SIG-M5 treated with dmso at 0.1 percent for 504 hours (cell line): ENCODE measurements around the gene EML5.
A peak's percentile ranks its signal among the peaks of the same experiment; 100 is the strongest.

ENCODE experiments used
- DNase-seq: peaks from one replicate; lab custom pipeline; 2025; ENCODE audit not compliant: unreplicated experiment; lab: John Stamatoyannopoulos, UW

EML5 gene

DNA sequence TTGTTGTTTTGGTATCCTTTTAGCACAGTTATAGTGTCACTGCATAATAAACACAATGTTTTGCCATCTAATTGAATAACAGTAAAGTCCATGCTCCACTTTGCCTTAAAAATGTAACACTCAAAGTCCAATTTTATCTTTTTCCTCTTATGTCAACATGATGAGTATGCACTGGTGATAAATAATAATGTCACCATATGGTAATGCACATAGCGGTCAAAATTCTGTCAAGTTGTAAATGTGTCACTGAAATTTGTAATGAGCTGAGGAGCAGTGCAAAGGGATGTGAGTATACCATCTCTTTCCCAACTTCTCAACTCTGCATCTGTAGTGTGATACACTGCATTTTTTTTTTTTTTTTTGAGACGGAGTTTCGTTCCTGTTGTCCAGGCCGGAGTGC lies 65.7 kb downstream of the EML5 start:
- DNase-seq: no peak

DNA sequence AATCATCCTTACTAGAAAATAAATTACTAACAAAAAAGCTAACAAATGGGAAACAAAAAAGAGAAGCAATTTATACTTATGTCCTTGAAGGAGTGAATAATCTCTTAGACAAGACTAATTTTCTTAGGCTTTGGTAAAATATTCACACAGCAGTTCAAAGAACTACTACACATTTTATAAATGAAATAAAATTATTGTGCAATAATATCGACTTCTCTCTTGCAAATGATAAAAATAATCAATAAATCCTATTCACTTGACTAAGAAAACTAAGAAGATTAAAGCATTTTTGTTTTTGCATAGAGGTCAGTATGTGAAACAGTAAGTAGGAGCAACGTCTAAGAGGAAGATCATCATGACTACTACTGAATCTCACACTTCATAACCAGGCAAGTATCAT lies 82.0 kb downstream of the EML5 start:
- no peak for DNase-seq

GRCh38 chr14:88707088-88707487 lies 85.7 kb downstream of the EML5 start:
- DNase-seq: no peak

DNA sequence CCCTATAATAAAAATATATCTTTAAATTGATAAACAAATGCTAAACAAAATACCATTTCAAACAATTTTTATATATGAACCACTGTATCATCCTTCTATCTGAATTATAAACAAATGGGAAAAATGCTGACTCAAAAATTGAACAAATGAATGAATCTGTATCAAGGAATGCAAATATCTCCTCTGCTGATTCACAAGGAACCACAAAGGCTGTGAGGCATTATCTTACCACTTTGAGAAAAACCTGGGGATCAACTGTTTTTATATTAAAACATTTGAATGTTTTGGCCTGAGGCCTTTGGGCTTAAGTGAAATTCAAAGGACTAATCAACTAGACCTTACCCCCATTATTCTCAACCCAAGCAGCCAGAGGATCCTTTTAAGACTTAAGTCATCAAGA lies 86.3 kb downstream of the EML5 start:
- no peak for DNase-seq

DNA sequence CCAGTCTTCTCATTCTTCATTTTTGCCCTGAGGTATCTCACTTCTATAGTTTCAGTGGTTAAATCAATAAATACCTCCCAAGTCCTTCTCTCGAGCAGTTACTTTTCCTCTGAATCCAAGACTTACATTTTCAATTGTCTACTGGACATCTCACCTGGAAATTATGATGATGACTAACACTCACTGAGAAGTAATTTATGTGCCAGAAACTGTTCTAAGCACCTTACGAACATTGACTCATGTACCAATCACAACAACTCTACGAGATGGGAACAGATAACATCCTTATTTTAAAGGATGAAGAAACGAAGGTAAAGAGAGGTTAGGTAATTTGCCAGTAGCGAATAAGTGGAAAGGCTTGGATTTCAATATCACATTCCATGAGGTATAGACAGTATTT lies 94.1 kb downstream of the EML5 start:
- DNase-seq: no peak

DNA sequence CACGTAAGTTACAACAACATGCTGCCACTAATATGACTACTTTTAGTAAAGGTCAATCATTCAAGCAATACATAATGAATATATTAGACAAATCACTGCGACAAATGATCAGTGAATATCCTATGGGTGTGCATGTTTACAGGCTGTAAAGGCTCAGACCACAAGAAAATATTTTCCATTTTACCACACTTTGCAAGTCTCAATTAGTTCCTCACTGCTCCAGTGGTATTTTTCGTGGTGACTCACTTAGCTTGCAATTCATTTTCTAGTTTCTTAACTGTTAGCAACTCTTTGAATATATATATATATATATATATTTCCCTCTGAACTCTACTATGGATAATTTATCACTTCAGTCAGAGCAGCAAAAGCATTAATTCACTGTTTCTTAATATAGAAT lies 96.9 kb downstream of the EML5 start:
- DNase-seq: no peak

DNA sequence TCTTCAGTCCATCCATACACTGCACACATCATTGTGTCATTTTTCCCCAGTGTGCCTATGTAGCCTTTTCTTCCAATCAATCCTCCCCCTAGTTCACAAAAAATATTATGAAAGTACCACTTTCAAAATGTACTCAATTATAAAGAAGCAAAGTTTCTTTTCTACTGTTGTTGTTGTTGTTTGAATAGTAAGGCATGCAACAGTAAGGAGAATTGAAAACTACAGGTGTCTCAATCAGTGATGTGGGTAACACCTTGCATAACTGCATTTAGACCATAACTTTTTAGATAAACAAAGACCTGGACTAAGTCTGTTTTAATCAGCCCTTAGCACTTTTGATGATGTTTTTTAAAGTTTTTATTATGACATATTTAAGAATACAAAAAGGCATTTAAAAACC lies 104.4 kb downstream of the EML5 start:
- DNase-seq: no peak

DNA sequence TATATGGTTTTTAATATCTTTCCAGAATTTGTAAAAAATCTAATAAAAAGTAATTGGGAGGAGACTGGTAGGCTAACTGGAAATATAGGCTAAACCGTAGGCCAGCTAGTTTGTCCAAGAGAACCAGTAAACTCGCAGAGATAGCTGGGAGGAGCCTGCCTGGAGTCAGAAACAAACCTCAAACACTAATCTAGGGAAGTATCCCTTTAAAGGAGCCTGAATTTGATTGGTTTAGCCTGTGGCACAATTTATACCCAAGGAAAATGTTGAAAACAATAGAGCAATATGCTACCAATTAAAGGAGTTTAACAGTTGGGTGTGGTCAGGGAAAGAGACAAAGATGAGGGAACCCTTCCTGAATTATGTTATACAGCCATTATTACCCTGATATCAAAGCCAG lies 109.6 kb downstream of the EML5 start:
- no peak for DNase-seq

DNA sequence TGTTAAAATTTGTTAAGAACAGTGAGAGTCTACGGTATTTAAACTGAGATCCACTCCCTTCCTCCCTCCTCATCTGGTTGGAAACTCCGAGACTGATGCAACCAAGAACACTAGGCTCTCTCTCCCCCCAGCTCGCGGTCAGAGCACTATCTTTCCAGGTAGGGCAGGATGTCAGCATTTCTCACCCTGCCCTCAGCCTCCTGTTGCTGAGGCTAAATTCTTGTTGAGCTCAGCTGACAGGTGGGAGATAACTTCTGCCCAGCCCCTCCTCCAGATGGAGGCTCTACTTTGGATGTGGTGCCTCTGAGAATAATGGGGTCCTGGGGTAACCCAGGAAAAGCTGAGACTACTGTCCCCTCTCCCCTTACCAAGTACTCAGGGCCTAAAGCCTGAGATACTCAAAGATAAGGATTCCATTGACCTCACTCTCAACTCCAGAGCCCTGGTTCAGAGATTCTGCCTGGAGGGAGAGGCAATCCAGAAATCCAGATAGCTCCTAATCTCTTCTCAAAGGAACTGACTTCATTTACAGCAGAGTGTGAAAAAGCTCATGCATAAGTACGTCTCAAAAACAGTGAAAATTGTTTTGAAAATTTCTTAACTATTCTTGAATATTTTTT lies 110.1 kb downstream of the EML5 start:
- no peak for DNase-seq

DNA sequence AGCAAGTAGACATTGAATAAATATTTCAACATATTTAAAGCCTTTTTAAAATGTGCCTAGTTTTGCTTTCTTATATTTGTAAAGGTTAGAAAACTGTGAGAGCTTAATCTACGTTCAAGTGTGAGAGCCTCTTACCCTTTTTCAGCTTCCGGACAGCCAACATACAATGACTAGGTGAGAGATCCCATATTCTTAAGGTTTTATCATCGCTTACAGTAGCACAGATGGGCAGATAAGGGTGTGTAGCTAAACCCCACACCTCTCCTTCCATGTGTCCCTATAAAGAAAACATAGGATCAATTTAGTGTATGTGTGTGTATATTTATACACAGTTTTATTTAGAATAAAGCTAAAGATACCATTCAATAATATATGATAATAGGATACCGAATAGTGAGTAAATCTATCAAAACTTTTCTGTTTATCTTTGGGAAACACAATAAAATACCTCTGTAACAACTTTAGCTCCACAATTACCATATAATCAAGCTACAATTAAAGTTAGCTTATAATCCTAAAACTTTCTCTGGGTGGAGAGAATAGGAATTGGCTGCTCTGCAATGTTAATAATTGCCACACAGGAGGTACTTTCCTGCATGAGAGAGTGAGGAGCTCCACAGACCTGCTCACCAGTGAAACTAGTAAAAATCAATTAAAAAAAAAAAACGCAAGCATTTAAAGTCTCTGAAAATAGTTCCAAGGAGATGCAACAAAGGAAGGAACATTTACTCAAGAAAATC lies 110.8 kb downstream of the EML5 start:
- DNase-seq: no peak

DNA sequence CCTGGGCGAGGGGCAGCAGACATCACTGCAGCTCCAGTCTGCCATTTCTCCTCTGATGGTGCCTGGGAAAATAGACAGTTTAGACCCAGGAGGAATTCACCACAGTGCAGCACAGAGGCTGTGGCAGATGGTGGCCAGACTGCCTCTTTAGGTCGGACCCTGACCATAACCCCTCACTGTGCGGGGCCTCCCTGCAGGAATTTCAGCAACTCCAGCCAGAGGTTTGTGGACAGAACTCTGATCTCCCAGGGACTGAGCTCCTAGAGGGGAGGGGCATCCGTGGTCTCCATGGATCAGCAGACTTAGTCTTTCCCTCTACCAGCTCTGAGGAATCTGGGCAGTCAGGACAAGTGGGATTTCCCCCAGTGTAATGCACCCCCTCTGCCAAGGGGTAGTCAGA lies 123.4 kb downstream of the EML5 start:
- no peak for DNase-seq

- peak; percentile 79 for DNase-seq
These were observed 124.2 kb downstream of the EML5 start for GRCh38 chr14:88668448-88669116.

DNA sequence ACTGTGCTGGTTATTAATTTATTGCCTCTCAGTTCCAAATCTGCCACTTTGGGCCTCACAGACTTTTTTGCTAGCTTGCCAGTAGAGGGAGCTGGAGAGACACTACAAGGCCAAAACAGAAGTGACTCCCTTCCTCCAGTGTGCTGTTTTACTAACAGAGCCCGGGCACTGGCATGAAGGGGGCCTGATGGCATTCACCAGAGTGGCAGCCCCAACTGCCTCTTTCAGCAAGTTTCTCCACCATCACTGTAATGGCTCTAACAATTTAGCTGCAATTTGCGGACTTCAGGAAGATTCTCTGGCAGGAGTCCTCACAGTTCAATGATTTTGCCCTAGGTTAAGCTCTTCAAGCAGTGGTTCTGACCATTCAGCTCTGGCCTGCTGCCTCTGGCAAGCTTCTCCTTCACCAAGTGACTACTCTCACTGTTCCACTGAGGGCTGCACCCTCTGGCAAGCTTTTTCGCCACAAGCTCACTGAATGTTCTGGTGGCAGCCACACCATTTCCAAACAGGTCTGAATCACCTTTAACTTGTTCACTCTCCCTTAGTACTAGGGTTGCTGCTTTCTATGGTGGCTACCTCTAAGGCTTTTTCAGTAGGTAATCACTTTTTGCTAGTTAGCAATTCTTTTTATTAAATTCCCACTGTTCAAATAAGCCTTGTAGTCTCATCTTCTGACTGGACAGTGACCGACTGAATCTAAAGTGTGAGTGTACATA lies 125.0 kb downstream of the EML5 start:
- peak; percentile 87 for DNase-seq

- no peak for DNase-seq
These were observed 132.7 kb downstream of the EML5 start for GRCh38 chr14:88660056-88660455.

- no peak for DNase-seq
These were observed 153.5 kb downstream of the EML5 start for GRCh38 chr14:88639221-88639620.

- no peak for DNase-seq
These were observed 160.2 kb downstream of the EML5 start for GRCh38 chr14:88632512-88632911.

- no peak for DNase-seq
These were observed 161.7 kb downstream of the EML5 start for GRCh38 chr14:88631091-88631490.

DNA sequence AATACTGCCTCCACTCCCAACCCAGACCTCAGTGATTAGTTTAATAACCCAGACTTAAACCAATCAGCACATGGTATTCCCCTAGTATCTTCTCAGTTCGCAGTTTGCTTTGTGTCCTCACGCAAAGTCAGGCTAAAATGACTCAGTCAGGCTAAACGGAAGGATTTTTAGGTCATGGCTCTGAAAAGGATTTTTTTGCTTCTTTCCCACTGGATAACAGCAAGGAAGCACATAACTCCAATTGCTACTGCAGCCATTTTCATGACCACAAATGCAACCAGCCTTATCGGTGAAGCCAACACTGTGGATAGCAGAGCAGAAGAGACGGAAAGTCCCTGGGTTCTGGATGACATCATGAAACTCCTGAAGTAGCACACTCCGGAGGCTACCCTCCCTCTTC lies 162.2 kb downstream of the EML5 start:
- DNase-seq: no peak

- DNase-seq: no peak
These were observed 164.3 kb downstream of the EML5 start for GRCh38 chr14:88628462-88628861.

- DNase-seq: no peak
These were observed 164.7 kb downstream of the EML5 start for GRCh38 chr14:88628033-88628432.

DNA sequence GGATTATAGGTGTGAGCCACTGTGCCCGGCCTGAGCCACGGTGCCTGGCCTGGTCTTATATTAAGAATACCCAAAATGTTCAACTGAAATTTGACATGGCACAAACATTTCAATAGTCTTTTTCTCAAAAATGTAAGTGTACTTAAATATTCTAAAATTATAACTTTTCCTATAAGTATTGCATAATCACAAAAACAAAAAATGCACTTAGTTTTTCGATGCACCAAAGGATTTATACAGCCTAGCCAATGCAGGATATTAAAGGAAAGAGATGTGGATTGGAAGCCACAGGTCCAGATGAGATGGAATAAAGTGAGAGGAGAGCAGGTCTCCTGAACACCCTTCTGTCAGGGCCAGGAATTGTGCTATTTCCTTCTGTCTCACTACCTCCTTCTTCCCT lies 167.1 kb downstream of the EML5 start:
- no peak for DNase-seq

GRCh38 chr14:88621100-88621499 lies 171.7 kb downstream of the EML5 start:
- DNase-seq: no peak
